ENCODE results near the gene KCNQ4.

KCNQ4 gene

DNA sequence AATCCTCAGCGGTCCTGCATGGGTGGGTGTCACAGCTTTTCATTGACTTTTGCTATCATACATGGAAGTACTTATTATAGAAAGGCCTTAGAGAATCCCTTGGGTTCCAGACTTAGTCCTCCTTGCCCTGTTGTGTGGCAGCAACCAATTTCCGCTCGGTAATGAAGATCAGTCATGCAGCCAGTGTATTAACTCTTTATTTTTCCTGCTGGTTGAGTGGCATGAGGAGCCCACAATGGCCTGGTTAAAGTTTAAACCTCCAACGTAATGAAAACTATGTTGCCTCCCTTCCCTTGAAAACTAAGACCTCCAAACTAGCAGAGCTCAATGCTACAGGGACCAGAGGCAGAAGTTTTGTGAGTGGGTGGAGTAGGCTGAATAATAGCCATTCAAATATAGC, 58.6 kb downstream of the KCNQ4 start:
- DNase-seq: no peak

DNA sequence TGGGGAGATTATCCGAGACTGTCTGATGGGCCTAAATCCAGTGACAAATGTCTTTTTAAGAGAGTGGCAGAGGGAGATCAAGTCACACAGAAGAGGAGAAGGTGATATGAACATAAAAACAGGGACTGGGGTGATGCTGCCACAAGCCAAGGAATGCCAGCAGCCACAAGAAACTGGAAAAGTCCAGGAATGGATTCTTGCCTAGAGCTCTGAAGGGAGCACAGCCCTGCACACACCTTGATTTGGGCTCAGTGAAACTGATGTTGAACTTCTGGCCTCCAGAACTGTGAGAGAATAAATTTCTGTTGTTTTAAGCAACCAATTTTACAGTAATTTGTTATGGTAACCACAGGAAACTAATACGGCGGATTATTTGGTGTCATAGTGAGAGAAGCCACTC, 59.1 kb downstream of the KCNQ4 start:
- no peak for DNase-seq

GRCh38 chr1:40844079-40844478, 60.5 kb downstream of the KCNQ4 start:
- DNase-seq: no peak

DNA sequence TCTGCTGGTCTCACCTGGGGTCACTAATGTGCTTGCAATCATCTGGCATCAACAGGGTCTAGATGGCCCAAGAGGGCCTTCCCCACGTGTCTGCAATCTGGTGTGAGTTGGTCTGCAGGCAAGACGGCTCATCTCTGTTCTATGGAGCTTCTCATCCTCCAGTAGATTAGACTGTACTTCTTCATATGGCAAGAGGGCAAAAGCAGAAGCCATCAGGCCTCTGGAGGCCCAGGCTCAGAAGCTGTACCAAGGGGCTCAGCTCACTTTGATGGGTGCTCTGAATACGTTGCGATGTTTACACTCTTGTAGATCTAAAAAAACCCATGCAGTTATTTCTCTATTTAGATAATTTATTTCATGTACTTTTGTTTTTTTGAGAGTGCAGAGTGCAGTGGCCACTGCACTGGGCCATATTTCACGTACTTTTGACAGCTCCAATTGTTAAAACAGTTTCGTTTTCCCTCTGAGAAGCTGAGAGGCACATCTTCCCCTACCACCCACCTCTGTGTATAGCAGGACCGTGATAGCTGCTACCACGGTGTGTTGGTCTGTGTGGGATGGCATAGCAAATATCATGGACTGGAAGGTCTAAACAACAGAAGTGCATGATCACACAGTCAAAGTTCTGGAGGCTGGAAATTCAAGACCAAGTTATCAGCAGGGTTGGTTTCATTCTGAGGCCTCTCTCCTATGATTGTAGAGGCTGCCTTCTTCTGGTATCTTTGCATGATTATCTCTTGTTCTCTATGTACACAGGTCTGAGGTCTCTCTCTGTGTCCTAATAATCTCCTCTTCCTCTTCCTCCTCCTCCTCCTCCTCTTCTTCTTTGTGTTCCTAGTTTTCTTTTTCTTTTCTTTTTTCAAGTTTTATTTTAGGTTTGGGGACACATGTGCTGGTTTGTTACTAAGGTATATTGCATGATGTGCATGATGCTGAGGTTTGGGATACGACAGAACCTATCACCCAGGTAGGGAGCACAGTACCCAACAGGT, 61.6 kb downstream of the KCNQ4 start:
- DNase-seq: no peak

DNA sequence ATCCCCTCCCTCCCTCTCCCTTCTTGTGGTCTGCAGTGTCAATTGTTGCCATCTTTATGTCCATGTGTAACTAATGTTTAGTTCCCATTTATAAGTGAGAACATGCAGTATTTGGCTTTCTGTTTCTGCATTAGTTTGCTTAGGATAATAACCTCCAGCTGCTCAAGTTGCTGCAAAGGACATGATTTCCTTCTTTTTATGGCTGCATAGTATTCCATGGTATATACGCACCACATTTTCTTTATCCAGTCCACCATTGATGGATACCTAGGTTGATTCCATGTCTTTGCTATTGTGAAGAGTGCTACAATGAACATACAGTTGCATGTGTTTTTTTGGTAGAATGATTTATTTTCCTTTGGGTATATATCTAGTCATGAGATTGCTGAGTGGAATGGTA, 62.3 kb downstream of the KCNQ4 start:
- DNase-seq: no peak

GRCh38 chr1:40847023-40847745, 63.6 kb downstream of the KCNQ4 start:
- DNase-seq: no peak

- DNase-seq: no peak
Measured at GRCh38 chr1:40848530-40849189, 65.1 kb downstream of the KCNQ4 start.

DNA sequence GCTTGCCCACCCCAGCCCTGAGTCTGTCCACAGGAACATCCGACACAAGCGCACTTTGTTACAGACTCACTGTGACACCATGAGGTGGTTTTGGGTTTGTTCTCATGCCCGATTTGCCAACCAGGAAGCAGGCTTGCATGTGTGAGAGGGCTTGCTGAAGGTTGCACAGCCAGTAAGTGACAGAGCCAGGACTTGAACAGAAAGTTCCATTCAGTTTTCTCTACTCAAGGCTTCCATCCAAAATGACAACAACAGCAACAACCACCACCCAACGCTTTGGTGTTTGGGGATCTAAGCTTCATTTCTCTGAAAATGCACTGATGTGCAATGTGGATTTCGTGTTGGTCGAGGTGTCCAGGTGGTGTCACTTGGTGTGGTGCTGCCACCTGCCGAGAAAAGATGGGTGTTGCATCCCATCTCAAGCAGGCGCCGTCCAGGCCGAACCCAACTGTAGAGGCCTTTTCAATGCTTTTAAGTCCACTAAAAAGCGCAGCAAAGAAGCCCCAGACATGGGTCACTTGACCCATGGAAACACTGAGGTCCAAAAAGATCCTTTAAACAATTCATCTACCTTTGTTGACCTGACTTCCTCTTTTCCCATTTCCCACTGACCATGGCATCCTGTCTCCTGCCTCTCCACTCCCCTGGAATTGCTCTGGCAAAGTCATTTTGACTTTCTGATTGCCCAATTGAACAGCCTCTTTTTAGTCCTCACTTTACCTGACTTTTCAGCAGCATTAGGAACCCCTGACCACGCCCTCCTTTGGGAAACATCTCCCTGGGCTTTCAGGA, 66.4 kb downstream of the KCNQ4 start:
- peak; percentile 82 for DNase-seq

DNA sequence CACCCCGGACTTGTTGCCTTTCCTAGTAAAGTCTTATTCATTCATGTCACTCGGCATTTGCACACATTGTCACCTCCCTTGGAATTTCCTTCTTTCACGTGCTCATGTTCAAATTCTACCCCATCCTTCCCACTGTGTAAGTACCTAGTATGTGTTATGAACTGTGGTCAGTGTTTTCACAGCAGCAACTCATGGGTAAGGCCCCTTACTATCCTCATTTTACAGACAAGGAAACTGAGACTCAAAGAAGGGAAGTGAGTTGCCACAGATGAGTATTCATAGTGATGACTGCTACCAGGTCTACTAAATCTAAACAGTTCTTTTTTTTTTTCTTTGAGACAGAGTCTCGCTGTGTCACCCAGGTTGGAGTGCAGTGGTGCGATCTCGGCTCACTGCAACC, 68.1 kb downstream of the KCNQ4 start:
- no peak for DNase-seq

DNA sequence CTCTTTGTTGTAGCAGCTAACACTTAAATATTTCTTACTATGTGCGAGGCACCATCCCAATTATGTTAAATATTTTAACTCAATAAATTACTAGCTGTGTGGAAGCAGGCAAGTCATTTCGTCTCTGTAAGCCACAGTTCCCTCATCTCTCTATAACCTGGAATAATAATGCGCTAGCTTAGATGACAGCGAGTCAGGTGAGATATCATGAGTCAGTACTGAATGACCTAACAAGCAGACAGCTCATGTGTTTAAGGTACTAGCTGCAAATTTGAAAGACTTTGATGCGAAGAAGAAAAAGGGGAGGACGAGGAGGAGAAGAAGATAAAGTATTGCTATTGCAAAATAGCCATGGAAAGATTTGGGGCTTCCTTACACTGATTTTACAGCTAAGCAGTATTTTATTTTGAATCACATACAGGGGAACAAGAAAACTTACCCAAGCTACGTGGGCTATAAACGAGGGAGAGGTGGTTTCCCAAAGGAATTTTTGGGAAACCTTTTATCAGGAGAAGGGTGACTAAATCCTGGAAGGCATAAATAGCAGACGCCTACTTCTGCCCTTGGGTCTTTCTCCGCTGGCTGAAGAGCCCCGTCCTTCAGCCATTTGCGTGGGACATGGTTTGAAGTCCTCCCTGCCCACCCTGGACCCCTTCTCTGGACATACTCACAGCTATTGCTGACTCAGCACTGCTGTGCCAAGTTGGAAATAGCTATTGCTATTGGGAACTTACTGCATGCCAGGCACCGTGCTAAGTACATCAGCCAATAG, 69.7 kb downstream of the KCNQ4 start:
- no peak for DNase-seq

- no peak for DNase-seq
Measured at GRCh38 chr1:40853885-40854170, 70.2 kb downstream of the KCNQ4 start.

DNA sequence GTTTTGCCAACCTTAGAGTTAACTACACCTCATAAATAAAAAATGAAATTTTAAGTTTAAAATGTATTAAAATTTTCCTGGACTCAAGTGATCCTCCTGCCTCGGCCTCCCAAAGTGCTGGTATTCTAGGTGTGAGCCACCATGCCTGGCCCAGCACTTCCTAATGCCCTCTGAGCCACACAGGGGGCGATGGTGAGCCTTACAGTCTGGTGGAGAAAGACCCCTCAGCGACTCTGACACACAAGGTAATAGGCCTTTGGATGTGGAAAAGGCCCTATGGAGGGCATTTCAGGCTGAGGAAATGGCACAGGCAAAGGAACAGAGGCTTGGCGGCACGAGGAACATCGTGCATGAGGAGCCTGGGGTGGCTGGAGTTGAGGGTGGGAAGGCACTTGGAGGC, 71.9 kb downstream of the KCNQ4 start:
- no peak for DNase-seq

DNA sequence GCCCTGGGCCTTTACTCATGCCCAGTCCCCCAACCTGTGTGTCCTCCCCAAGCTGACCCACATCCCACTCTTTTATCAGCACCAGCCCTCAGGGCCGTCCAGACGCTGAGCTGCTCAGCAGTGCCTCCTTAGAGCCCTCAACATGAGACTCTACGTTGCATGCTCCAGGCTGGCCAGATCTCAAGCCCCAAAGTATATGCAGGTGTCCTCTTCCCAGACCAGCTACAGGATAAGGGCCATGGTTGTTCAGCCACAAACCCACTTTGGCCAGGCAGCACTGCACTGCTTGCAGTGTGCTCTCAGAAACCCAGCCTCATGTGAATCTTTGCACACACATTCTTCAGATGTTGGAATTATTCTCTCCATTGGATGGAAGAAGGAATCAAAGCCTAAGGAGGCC, 72.5 kb downstream of the KCNQ4 start:
- no peak for DNase-seq

- DNase-seq: no peak
Measured at GRCh38 chr1:40856656-40857302, 73.2 kb downstream of the KCNQ4 start.

- no peak for DNase-seq
Measured at GRCh38 chr1:40857737-40858136, 74.2 kb downstream of the KCNQ4 start.

DNA sequence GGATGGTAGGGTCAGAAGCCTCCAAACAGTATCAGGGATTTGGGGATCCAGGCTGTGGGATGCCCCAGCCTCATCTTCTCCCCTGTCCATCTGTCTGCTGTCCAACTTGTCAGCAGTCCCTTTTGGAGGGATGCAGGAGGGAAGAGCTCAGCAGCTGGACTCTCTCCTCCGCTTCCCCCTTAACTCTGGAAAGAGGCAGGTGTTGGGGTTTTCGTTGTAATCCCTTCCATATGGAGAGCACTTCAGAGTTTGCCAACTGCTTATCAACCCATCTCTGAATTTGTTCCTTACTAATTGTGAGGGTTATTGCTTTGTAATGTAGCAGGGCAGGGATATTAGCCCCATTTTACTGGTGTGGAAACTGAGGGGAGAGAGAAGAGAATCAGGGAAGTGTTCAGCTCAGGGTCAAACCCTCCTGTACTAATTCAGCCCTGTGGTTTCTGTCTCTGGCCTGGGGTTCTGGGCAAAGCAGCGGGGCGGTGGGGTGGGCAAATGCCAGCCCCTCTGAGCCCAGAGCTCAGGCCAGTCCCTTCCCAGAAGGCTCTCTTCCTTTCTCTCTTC, 75.3 kb downstream of the KCNQ4 start:
- no peak for DNase-seq

- DNase-seq: no peak
Measured at GRCh38 chr1:40860706-40861223, 77.2 kb downstream of the KCNQ4 start.

- DNase-seq: peak; percentile 21
Measured at GRCh38 chr1:40861224-40862003, 77.8 kb downstream of the KCNQ4 start.

- peak; percentile 98 for DNase-seq
Measured at GRCh38 chr1:40862008-40862863, 78.6 kb downstream of the KCNQ4 start, which contains the start of gene CITED4. Gene CITED4, minus strand, starts transcription at chr1:40862363. Its CDS starts 236 bp downstream, at chr1:40862127.

All from CD4-positive, alpha-beta T cell treated with Interleukin-12 subunit alpha and Interleukin-12 subunit beta, for 1 hour (primary cell).